ENCODE results near the gene POLR1B.

The POLR1B gene

GRCh38 chr2:112600634-112601033 is 58.4 kb downstream of the POLR1B start:
- ChIA-PET CTCF (interaction anchor here (0.8 to 9.8 kb wide), 39 partner anchors 8 to 341 kb away, joined by 3 to 147 read pairs (median 5); partner anchors contain the start of gene CHCHD5), POLR2A (interaction anchor here (0.7 kb wide), 2 partner anchors 30 to 1926 kb away, joined by 3 to 4 read pairs; no protein-coding TSS in a partner anchor)
- TF ChIP-seq, protein P1, sequence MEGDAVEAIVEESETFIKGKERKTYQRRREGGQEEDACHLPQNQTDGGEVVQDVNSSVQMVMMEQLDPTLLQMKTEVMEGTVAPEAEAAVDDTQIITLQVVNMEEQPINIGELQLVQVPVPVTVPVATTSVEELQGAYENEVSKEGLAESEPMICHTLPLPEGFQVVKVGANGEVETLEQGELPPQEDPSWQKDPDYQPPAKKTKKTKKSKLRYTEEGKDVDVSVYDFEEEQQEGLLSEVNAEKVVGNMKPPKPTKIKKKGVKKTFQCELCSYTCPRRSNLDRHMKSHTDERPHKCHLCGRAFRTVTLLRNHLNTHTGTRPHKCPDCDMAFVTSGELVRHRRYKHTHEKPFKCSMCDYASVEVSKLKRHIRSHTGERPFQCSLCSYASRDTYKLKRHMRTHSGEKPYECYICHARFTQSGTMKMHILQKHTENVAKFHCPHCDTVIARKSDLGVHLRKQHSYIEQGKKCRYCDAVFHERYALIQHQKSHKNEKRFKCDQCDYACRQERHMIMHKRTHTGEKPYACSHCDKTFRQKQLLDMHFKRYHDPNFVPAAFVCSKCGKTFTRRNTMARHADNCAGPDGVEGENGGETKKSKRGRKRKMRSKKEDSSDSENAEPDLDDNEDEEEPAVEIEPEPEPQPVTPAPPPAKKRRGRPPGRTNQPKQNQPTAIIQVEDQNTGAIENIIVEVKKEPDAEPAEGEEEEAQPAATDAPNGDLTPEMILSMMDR (IDR thresholded peaks at IDR 0.05; ENCODE audit: control extremely low read depth, extremely low read depth, low read depth, missing control alignments): no peak
- DNase-seq (ENCODE audit: extremely low spot score): no peak

GRCh38 chr2:112601754-112602153 is 59.5 kb downstream of the POLR1B start:
- CTCF ChIA-PET: interaction anchor here (0.8 to 9.8 kb wide), 8 partner anchors 11 to 340 kb away, joined by 3 to 147 read pairs (median 8); no protein-coding TSS in a partner anchor
- DNase-seq (ENCODE audit: extremely low spot score): no peak
- TF ChIP-seq, protein P1 (IDR thresholded peaks at IDR 0.05; ENCODE audit: control extremely low read depth, extremely low read depth, low read depth, missing control alignments): no peak
- POLR2A ChIA-PET: no interaction called here

GRCh38 chr2:112602917-112603316 is 60.7 kb downstream of the POLR1B start:
- CTCF ChIA-PET: interaction anchor here (2.0 to 9.8 kb wide), 3 partner anchors 89 to 339 kb away, joined by 5 to 147 read pairs (median 19); no protein-coding TSS in a partner anchor
- TF ChIP-seq, protein P1 (IDR thresholded peaks at IDR 0.05; ENCODE audit: control extremely low read depth, extremely low read depth, low read depth, missing control alignments): no peak
- DNase-seq (ENCODE audit: extremely low spot score): no peak
- POLR2A ChIA-PET: no interaction called here

GRCh38 chr2:112603731-112604130 is 61.5 kb downstream of the POLR1B start:
- TF ChIP-seq, protein P1 (IDR thresholded peaks at IDR 0.05; ENCODE audit: control extremely low read depth, extremely low read depth, low read depth, missing control alignments): no peak
- CTCF ChIA-PET: interaction anchor here (1.2 to 9.8 kb wide), 7 partner anchors 20 to 338 kb away, joined by 3 to 147 read pairs (median 5); no protein-coding TSS in a partner anchor
- POLR2A ChIA-PET: no interaction called here
- DNase-seq (ENCODE audit: extremely low spot score): no peak

GRCh38 chr2:112604952-112605351 is 62.7 kb downstream of the POLR1B start:
- no peak for DNase-seq (ENCODE audit: extremely low spot score)
- ChIA-PET POLR2A (no interaction called here), CTCF (interaction anchor here (1.2 to 9.8 kb wide), 6 partner anchors 20 to 337 kb away, joined by 3 to 147 read pairs (median 6); no protein-coding TSS in a partner anchor)
- TF ChIP-seq, protein P1 (IDR thresholded peaks at IDR 0.05; ENCODE audit: control extremely low read depth, extremely low read depth, low read depth, missing control alignments): no peak

DNA sequence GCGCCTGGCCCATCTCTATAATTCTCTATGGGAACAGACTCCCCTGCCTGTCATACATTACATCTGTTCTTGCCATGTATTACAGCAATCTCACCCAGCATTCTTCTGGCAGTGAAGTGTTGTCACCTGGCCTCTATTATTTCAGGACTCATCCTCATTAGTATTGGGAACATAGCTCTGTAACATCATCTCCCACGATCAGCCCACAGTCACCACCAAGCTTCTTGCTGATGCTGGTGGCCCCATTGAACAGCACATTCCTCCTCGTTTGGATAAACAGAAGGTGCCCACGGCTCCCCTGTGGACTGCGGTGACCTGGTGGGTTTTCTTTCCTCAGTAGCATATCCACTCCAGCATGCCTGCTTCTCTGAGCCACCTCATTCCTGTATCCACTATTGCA is 63.7 kb downstream of the POLR1B start:
- CTCF ChIA-PET: interaction anchor here (1.1 to 9.8 kb wide), 3 partner anchors 23 to 121 kb away, joined by 3 to 147 read pairs (median 3); no protein-coding TSS in a partner anchor
- POLR2A ChIA-PET: interaction anchor here (0.5 kb wide), 1 partner anchor 28 kb away, joined by 3 read pairs; no protein-coding TSS in a partner anchor
- TF ChIP-seq, protein P1 (IDR thresholded peaks at IDR 0.05; ENCODE audit: control extremely low read depth, extremely low read depth, low read depth, missing control alignments): no peak
- DNase-seq (ENCODE audit: extremely low spot score): no peak
